ENCODE data around the gene BLVRA.

DNA sequence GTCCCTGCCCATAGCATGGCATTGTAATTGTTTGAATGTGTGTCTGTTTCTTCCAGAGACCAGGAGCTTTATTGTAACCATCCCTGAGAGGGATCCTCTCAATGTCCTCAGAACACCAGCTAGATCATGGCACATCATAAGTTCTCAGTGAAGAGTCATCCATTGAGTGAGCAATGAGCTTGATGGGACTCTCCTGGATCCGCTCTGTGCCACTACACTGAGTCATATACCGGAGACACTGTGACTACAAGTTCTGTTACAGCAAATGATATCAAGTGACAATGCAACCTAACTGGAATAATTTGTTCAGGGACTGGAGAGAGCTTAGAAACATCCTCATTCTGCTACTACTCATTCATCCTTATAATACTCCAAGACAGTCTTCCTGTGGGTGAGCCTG is 85.8 kb downstream of the BLVRA start:
- TF ChIP-seq, protein P1, sequence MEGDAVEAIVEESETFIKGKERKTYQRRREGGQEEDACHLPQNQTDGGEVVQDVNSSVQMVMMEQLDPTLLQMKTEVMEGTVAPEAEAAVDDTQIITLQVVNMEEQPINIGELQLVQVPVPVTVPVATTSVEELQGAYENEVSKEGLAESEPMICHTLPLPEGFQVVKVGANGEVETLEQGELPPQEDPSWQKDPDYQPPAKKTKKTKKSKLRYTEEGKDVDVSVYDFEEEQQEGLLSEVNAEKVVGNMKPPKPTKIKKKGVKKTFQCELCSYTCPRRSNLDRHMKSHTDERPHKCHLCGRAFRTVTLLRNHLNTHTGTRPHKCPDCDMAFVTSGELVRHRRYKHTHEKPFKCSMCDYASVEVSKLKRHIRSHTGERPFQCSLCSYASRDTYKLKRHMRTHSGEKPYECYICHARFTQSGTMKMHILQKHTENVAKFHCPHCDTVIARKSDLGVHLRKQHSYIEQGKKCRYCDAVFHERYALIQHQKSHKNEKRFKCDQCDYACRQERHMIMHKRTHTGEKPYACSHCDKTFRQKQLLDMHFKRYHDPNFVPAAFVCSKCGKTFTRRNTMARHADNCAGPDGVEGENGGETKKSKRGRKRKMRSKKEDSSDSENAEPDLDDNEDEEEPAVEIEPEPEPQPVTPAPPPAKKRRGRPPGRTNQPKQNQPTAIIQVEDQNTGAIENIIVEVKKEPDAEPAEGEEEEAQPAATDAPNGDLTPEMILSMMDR (IDR thresholded peaks at IDR 0.05) = no peak
- no peak for TF ChIP-seq POLR2AphosphoS5 (IDR thresholded peaks at IDR 0.05)
- TF ChIP-seq POLR2A (IDR thresholded peaks at IDR 0.05; ENCODE audit: low read depth) = no peak
